NCI-H524 (cell line): ENCODE results near the gene TRAPPC1.
A peak's percentile ranks its signal among the peaks of the same experiment; 100 is the strongest.

Experiments used
- DNase-seq, 2 experiments: peaks; one replicate each; lab custom pipeline; 2025; lab: John Stamatoyannopoulos, UW

TRAPPC1 gene

DNA sequence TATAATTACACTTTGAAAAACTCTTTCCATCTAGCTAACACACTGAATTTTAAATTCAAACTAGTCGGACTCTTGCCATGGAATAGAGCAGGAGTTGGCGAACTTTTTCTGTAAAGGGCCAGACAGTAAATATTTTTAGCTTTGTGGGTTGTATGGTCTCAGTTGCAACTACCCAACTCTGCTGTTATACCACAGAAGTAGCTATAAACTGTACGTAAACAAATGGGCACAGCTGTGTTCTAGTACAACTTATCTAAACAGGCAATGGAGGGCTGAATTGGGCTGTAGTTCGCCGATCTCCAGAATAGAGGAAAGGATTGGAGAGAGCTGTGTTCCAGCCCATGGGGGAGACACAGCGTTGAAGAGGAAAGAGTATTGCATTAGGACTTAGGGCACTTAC, 9.0 kb upstream of the TRAPPC1 start:
- no peak for DNase-seq

DNA sequence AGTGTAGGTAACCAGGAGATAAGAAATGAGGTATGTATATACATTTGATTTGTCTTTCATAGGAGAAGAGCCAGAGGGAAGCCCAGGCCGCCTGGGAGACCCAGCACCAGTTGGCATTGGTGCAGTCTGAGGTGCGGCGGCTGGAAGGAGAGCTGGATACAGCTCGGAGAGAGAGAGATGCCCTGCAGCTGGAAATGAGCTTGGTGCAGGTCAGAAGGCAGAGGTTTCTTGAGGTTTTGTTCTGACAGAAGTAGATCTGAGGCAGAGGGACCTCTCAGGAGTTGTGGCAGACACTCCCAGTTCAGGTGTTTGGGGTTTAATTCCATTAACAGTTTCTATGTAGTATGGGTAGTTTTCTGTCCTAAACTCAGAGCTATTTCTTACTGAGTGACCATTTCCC, 8.3 kb upstream of the TRAPPC1 start:
- no peak for DNase-seq

DNA sequence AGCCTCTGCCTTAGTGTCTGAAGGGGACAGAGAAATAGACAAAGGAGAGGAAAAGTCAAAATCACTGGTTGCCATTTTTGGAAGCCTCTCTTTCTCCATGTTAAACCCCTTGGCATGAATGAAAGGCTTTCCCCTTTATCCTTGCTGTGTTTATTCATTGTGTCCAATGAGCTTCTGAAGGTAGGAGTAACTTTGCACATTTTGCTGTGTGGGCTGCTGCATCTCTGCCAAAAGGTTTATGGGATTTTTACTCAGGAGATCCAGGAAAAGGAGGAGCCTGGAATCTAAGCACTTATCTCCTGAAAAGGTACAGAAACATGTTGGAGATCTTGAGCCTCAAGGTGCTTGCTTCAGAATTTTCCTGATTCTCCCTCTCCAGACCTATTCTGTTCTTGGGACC, 4.1 kb upstream of the TRAPPC1 start:
- no peak for DNase-seq

DNA sequence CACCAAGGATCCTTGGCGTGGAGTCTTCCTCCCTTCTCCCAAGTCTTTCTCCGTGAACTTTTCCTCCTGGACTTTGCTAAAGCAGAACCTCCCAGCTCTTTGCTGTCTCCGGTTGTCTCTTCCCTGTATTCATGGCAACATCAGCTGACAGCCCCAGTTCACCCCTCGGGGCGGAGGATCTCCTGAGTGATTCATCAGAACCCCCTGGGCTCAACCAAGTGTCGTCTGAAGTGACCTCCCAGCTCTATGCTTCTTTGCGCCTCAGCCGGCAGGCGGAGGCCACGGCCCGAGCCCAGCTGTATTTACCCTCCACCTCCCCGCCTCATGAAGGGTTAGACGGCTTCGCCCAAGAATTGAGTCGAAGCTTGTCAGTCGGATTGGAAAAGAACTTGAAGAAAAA, 1.2 kb upstream of the TRAPPC1 start:
- peak in 1 of 2 experiments; percentile 4 for DNase-seq

DNA sequence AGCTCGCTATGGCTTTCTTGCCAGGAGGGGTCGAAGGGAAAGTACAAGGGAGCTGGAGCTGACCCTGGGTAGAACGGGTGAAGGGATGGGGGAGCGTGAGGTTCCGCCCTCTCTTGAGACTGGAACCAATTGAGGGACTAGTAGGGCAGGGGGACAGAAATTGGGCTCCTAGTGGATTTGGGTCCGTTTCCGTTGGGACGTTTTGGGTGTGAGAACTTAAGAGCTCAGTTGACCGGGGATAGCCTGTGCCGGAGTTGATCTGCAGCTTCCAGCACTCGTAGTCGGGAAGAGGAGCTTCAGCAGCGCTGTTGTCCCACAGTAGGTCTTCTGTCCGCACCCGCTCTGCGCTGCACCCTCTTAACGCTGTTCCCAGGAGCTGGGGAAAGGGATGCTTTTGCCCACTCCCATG, 741 bp upstream of the TRAPPC1 start:
- no peak for DNase-seq

DNA sequence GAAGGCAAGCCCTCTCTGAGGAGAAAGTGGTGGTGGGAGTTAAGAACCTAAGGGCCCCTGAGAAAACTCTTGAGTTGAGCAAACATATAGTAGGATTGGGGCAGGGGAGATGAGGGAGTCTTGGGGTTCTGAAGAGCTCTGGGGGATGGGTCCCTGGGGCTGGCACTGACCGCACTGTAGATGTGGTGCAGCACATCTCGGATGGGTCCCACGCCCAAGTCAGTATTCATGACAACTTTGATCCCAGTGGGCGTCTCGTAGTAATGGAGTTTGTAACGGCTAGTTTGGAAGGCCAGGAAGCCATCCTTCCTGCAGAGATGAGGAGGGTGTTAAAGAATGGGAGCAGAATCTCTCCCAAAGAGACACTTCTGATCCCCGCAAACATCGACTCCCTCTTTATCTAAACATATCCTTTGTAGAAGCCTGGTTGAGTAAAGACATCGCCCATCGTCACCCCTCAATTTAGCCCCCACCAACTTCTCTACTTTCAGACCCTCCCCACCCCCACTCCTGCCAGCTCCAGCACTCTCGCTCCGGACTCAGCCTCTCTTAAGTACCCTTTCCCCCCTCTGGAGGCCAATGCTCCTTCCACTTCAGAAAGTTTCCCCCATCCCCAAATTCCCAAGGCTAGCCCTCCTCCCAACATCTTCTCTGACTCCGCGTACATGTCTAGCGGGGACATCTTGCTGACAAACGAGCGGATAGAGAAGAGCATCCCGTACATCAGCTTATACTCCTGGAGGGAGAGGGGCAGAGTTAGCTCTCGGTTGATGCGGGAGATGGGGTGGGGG, 710 bp downstream of the TRAPPC1 start:
- DNase-seq: no peak

DNA sequence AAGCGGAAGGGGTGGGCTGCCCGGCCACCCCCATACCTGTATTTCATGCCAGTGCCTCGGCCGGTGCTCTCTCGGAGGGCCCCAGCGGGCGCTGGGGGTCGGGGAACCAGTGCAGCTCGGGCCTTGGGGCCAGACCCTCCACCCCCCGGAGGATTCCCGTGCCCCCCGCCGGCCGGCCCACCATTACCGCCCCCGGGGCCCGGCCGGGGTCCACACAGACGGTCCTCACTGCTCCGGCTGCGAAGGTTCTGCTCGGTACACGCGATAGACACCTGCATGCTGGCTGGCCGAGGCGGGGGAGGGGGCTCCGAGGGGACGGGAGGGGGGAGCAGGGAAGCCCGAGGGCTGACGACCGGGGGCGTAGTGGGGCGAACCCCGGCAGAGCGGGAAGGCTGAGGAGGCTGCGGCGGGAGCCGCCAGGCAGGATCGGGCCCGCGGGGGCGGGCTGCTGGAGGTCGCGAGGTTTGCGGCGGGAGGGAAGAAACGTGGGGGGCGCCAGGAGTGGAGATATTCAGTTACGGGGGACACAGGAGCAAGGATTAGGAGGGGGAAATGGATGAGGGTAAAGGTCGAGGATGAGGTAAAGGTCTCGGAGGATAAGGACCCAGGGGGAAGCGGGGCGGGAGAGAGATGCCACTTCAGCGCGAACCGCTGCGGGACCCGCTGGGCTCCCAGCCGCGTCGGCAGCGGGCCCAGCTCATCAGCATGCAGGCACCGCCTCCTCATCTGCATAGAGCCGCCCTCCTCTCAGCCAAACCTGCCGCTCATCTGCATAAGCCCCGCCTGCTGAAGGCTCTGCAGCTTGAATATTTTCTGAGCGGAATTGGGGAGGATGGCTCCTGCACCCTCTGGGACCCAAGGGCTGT, 2.4 kb downstream of the TRAPPC1 start, which contains the start of gene KCNAB3:
Gene KCNAB3, minus strand, starts transcription at position 699 of the 866 bp plus-strand sequence. Its CDS starts 421 bp downstream, at position 278.
- no peak for DNase-seq

DNA sequence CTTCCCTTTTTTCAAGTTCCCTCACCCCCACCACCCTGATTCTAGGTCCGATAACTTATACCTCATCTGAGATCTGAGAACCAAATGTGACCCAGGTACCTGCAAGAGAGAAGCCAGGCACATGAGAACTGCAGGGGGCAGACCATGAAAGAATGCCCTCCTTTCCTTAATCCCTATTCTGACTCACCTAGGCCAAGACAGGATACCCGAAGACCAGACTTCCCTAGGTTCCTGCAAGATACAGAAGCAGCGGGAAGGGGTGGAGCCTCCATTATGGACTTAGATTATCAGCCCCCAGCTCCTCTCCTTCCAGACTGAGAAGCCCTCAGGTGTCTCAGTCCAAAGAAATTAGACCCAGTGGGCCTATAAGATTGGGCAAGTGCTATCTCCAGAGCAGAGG, 4.2 kb downstream of the TRAPPC1 start:
- DNase-seq: no peak

DNA sequence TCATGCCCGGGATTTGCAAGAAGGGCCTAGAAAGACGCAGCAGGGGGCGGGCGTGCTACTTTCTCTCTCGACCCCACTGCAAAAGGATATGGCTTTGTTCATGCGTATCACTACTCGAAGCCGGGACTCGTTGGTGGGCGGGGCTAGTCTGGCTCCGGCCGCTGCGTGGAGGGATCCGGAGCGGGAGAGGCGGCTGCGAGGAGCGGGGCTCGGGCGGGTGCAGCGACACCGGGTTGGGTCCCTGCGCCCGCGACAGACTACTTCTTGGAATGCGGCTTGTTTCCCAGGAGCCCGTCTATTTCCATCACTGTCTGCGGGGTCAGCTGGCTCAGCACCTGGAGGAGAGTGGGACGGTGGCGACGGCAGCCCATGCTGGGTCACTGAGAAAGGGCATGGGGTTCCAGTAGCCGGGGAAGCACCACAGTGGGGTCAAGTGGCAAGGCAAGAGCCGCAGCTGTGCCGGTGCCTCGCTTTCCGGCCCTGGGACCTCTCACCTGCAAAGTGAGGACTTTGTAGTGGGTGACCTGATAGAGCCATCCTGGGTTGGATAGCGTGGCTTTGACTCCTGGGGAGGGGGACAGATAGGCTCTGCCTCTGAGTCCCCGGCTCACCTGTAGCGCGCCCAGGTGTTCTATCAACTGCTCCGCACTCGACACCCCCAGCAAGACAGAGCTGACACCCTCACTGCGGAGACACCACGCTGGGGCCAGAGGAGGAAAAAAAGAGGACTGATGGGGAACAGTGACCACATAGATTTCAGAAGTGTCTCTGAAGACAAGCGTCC, 8.7 kb downstream of the TRAPPC1 start:
- no peak for DNase-seq

DNA sequence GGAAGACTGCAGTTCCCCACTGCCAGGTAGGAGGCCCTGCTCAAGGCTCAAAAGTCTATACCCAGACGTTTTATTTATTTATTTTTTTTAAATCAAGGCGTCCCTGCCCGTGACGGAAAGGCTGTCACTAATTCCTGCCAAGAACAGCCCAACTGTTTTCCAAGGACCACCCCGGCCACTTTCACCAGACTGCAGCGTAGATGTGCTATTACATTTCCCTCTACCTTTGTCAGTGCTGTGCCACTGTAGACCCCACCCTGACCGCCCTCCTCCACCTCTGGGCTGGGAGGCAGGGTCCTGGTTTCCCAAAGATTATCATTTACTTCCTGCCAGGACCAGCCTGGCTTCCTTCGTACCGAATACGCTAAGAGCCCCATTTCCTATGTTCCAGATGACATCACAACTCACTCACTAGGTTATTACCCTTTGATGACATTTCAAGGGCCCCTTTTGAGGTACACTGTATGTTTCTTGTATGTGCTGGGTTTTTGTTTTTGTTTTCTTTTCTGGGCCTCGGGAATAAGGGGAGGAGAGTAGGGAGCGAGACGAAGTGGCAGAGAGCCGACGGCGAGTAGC, 9.4 kb downstream of the TRAPPC1 start:
- no peak for DNase-seq

DNA sequence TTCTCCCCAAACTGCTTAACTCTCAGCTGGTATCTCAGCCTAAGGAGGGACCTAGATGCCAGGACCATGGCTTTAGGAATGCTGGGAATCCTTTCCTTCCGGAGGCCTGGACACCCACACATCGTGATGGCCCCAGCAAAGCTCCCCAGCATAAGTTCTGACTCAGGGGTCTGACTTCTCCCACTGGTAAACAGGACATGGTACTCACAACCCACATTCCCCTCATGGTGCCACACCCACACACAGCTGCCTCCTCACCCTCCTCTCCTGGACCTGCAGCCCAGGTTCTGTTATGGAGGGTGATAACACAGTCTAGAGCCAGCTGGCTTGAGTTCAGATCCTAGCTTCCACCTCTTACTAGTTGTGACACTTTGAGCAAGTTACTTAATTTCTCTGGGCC, 14.9 kb downstream of the TRAPPC1 start:
- no peak for DNase-seq

DNA sequence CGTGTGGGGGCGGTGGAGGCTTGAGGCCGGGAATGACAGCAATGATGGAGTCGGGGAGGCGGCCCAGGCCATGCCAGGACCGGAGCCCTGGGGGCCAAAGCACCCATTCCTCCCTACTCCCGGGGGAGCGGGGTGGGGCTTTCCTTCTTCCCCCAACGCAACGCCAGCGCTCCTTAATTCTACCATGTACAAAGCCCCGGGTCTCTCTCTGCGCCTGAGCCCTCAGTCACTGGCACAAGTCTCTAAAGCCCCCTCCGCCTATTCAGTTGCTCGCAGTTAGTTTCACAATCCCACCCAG, 15.4 kb downstream of the TRAPPC1 start:
- DNase-seq: no peak

DNA sequence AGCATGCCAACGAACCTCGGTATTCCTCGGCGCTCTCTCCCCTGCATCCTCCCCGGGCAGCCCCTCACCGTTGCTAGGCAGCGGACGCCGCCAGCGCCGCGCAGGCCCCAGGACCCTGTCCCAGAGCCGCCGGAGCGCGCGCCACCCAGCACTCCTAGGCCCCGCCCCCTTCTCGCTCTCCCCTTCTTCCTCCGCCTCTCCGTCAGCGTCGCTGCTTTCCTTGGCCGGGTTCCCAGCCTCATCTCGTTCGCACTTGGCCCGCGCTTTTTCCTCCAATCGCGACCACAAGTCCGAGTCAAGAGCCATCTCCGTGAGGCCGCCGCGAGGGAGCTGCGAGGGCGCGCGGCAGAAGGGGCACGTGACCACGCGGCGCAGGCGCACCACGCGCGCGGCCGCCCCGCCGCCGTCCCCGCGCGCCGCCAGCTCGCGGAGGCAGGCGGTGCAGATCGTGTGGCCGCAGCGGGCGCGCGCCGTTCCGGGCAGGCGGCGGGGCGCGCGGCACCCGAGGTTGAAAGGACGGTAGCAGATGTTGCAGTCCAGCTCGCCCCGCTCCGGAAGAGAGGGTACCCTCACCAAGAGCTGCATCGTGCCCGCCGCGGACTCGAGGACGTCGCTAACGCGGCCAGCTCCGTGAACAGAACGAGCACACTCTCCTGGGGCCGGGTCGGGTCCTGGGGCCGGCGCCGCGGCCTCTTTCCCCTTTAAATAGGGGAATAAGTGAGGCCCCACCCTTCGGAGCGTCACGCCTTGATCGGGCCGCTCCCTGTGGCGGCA, 15.9 kb downstream of the TRAPPC1 start, which contains the start of gene RNF227:
Gene RNF227, minus strand, starts transcription at position 679 of the 774 bp plus-strand sequence. Its CDS starts 94 bp downstream, at position 585.
- peak; percentile 79 to 86 for DNase-seq

DNA sequence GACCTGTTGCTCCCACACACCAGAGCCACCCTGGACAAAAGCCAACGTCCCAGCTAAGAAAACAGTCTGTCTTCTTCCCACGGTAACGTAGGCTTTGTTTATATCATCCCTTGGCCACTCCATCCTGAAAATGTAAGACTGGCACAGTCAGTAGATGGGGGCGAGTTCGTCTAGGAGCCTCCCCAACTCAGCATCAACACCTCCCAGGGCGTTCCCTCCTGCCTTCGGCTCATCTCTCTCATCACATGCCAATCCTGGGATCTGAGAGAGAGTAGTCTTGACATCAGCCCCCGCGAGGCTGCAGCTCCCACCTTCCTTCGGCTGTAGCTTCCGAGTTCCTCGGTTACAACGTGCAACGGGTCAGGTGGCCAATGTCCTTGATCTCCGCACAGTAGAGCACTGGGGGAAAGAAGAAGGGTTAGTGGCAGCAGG, 16.6 kb downstream of the TRAPPC1 start:
- no peak for DNase-seq

DNA sequence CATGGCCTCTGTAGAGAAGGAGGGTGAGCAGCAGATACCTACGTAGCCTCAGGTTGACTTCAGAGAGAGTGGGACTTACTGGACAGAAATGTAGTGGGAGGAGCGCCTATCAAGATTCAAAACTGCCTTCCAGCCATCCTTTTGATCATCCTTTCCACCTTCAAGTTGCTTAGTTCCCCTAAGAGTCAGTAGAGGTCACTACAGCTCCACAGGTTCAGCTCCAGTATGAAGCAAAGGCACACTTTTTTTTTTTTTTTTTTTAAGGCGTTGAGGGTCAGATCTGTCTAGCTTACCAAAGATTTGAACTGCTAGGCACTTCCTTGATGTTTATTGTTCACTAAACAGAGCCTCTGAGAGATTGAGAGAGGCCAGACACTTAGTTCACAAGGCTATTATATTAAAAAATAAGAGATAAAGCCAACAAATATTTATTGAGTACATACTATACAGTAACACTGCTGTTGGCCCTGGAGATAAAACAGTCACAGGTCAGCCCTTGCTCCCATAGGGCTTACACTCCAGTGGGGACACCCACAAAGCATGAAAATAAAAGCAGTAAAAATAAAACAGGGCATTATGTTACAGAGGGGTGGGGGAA, 18.7 kb downstream of the TRAPPC1 start:
- DNase-seq: peak in 1 of 2 experiments; percentile 42

DNA sequence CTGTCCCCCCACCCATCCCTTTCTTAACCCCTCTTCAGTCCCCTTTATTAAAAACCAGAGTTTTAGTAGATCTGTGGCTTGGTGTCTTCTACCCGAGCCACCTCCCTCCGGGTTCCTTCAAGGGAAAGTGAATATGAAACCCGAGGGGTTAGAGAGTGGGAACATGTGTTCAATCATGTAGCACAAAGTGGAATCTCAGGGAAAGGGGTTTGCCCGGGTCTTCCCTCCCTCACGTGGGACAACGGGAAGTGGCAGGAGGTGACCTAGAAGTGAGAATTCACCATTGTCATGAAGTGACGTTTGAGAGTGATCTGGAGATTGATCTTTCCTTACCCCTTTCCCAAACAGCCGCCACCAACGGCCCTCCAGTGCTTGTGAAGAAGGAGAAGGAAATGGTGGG, 20.6 kb downstream of the TRAPPC1 start:
- DNase-seq: no peak

DNA sequence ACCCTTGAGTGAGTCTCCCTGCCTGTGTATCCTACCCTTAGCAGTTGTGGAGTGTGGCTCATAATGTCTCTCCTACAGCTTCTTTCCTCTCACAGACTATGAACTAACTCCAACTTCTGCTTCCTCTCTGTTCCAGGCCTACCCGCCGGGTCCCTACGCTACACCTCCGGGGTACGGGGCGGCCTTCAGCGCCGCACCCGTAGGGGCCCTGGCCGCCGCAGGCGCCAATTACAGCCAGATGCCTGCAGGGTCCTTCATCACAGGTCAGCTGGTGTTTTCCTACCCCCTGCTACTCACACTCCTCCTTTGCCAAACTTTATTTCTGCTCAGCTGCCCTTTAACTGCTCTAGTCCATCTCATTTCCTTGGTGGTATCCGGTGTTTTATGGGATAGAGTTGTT, 21.0 kb downstream of the TRAPPC1 start:
- DNase-seq: no peak

DNA sequence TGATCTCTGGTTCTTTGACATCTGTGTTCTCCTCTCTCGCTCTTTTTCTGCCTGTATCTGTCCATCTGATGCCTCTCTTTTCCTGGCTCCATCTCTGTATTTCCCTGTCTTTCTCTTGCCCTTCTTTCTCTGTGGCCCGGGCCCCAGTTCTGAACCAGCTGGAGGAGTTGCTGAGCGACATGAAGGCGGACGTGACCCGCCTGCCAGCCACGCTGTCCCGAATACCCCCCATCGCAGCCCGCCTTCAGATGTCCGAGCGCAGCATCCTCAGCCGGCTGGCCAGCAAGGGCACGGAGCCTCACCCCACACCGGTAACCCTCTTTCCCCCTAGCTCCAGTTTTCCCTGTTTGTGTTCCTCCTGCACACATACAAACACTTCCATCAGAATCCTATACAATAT, 21.5 kb downstream of the TRAPPC1 start:
- DNase-seq: no peak

DNA sequence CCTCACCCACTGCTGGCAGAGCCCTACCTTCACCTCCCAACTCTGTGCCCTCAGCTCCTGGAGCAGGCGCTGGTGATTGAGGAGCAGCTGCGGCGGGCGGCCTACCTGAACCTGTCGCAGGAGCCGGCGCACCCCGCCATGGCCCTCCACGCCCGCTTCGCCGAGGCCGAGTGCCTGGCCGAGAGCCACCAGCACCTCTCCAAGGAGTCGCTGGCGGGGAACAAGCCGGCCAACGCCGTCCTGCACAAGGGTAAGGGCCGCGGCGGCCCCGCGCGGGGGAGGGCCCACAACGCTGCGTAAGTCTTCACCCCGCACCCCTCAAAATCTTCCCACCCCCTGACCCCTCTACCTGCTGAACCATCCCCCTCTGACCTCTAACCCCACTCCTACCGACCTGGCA, 22.7 kb downstream of the TRAPPC1 start:
- no peak for DNase-seq

DNA sequence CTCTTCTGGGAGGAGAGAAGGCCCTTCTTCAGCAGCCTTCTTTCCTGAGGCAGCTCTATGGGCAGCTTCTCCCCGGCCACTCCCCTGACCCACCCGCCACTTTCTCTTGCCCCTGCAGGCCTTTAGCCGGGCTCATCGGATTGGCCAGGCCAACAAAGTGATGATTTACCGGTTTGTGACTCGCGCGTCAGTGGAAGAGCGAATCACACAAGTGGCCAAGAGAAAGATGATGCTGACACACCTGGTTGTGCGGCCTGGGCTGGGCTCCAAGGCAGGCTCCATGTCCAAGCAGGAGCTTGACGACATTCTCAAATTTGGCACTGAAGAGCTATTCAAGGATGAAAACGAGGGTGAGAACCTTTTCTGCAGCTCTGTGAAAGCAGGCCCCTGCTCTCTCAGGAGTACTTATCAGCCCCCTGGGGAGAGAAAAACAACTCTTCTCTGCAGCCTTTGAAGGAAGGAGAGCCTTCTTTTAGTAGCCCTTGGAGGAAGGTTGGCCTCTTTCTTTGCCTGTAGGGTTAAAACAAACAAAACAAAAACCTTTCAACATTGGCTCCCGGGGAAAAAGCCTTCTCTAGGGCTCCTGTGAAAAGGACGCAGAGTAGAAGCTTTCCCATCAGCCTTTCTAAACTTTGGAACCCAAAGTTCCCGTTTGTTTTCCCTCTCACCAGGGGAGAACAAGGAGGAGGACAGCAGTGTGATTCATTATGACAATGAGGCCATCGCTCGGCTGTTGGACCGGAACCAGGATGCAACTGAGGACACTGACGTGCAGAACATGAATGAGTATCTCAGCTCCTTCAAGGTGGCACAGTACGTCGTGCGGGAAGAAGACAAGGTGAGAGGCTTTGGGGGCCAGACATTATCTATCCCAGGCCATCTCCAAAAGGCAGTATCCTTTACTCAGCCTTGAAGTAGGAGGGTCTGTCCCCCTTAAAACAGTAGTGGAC, 28.3 kb downstream of the TRAPPC1 start:
- DNase-seq: no peak
